ENCODE results near the gene MRPL11.
A peak's percentile ranks its signal among the peaks of the same experiment; 100 is the strongest.

MRPL11 gene

DNA sequence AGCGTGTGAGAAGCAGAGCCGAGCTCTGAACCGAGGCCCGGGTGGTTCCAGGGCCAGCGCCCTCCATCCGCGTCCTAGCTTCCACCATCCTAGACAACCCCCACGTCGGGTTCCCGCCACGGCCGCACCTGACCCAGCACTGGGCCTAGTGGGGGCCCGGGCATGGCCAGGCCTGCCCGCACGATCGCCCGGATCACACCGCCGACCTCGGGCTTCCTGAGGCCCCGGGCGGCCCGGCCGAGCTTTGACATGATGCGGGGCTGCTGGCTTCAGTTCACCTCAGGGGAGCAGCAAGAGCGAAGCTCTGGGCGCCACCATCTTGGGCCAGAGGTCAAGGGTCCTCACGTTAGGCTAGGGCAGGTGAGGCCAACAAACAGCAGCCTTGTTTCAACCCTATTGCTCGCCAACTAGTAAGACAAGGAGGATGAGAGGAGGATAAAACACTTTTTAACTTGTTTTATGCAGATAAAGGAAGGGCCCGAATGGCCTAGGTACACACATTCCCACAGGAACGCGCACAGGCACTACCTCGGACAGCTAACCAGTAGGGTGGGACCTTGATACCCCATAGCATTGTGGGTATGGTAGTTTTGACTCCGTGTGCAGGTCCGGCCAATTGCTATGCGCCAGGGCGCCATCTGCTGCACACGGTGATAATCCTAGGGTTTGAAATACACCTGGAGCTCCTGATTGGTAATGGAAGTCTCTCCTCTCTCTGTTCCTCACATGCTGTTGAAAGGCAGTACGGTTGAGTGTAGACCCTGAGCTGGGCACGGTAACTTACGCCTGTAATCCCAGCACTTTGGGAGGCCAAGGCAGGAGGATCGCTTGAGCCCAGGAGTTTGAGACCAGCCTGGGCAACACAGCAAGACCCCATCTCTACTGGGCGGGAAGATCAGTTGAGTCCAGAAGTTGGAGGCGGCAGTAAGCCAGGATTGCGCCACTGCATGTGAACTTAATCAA is at the start of gene MRPL11:
Gene MRPL11, minus strand, starts transcription at position 345 of the 963 bp plus-strand sequence. Its CDS starts 94 bp downstream, at position 251.
- DNase-seq = peak; percentile 87

GRCh38 chr11:66484806-66485380 is 46.2 kb upstream of the MRPL11 start:
- DNase-seq = no peak

GRCh38 chr11:66480117-66480938 is 41.7 kb upstream of the MRPL11 start, which contains the start of gene DPP3:
Gene DPP3 (plus strand): TSS chr11:66480434. CDS start chr11:66482201, 1,767 bp downstream.
- DNase-seq = peak; percentile 97

DNA sequence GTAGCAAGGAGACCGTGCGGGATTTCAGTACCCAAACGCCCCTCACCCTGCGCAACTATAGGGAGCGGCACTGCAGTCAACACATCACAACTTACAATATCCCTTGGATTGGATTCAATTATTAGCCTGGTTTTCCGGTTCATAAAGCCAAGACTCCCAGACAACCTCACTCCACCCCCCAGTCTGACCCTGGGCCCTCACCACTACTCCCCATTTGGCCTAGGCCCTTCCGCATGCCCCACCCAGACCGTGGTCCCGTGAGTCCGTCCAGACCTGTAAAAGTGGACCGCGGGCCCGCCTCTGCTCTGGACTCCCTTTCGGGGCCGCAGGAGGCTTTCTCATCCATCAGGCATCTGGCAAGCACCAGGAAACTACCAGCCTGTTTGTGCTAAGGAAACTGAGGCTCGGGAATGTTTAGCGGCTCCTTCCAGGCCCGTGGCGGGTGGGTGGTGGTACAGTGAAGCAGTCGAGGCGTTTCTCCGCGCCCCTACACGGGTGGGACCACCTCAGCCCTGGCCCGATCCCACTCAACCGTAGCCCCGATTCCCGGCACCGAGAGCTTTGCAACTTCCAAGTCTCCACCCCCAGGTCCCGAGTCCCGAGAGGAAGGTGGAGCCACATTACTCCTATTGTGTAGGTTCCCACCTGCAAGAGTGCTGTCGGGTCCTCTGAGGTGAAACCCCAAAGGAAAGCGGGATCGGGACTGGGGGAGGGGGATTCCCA is 40.9 kb upstream of the MRPL11 start:
- no peak for DNase-seq

DNA sequence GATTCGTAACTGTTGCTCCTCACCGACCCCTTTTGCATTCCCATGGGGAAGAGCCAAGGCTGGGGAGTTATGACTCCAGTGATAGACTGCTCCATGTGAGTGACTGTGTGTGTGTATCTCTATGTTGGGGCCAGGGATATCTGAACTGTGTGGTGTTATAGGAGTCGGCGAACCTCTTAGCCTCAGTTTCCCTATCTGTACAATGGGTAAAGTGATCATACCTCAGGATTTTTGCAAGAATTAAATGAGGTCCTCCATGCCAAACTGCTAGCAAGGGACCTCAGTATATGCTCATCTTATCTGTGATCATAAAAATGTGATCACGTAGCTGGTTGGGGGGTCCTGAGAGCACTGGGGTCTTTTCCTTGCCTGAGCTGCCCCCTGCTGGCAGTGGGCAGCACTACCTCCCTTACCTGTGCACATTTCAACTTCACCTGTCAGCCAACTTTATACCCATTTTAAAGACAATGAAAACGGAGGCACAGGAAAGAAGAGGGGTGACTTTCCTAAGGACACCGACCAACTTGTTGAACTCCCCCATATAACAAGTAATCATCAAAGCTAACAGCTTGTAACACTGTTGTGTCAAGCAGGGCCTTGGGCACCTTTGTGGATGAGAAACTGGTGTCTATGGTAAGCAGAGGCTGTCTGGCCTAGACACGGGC is 40.2 kb upstream of the MRPL11 start:
- peak; percentile 24 for DNase-seq

DNA sequence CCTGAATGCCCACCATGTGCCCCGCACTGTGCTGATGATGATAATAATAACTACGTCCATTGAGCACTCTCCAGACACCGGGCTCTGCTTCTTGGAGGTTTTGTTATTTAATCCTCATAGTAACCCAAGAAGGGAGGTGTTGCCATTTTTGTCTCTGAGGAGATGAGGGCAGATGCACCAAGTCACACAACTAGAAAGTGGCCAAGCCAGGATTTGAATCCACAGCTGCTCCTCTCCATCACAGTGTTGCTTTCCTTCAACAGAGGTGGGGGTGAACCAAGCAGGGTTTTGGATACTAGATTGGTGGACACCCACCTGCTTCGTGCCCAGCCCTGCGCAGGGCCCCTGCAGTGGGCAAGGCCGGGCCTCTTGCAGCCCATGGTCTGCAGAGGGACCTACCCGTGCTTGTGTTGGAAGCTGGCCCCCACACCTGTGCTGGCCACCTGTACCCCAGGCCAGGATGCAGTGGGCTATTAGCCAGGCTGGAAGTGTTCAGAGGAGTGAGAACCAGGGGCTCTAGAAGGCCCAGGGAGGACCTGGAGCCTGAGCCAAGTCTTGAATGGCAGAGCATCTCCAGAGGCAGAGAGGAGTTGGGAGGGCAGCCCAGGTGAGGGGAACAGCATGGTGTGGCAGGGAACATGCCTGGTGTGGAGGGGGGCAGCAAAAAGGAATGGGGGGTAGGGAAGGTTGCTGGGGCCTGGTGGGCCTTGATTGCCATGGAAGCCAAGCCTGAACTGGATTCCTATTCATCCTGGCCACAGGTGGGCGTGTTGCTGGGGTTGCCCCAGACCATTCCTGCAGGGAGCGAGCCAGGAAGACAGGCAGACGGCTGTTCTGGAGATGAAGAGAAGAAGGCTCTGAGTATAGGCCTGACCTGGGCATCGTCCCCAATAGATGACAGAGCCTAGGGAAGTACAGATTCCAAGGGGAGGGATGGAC is 38.9 kb upstream of the MRPL11 start:
- no peak for DNase-seq

DNA sequence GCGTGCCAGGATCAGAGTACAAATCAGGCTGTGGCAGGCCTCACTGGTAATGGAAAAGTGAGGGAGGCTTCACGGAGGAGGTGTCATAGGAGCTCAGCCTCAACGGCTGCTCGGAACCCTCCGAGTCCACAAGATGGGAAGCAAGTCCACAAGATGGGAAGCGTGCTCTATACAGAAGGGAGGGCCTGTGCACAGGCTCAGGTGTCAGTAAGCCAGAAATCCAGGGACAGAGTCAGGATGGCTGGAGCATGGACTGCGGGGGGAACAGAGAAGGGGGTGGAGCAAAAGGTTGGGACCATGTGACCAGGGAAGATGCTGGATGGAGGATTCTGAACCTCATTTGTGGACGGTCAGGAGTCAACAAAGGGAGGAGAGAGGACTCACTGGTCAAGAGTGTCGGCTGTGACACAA is 38.2 kb upstream of the MRPL11 start:
- DNase-seq = no peak

DNA sequence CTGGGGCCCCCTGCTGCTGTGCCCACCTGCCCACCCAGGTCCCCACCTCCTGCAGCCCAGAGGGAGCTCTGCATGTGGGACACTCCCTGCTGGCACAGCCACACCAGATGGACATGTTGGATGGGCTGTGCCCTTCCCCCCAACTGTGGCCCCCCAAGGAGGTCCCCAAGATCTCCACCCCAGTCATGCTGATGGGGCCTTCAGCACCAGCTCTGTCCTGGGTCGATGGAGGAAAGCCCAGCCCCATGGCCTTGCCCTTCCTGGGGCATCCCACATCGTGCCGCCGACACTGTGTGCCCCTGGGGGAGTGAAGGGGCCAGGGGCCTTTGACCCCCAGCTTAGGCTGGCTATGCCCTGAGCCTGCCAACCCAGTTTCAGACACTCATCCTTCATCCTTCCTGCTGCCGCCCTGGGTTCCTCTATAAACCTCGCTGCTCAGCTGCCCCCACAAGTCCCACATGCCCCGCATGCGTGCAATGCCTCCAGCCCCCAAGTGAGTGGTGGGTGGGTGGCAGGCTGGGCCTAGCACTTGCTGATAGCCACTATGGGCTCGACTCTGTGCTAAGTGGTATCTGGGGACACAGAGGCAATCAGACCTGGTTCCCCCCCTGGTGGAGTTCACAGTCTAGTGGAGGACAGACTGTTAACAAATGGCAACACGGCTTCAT is 37.7 kb upstream of the MRPL11 start:
- DNase-seq = no peak

DNA sequence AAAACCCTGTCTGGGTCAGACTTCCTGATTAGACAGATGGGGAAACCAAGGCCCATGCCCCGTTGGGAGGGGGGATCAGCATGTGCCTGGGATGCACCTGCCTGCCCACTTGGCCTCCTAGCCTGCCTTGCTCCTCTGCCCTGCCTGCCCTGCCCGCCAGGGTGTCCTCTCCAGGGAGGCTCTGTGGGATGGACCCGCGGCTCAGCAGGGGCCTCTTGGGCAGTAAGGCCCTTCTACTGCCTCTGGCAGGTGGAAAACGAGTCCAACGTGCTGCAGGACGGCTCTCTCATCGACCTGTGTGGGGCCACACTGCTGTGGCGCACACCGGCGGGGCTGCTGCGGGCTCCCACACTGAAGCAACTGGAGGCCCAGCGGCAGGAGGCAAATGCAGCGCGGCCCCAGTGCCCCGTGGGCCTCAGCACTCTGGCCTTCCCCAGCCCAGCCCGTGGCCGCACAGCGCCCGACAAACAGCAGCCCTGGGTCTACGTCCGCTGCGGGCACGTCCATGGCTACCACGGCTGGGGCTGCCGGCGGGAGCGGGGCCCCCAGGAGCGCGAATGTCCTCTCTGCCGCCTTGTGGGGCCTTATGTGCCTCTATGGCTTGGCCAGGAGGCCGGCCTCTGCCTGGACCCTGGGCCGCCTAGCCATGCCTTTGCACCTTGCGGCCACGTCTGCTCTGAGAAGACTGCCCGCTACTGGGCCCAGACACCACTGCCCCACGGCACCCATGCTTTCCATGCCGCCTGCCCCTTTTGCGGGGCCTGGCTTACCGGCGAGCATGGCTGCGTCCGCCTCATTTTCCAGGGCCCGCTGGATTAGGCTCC is 36.9 kb upstream of the MRPL11 start:
- no peak for DNase-seq

DNA sequence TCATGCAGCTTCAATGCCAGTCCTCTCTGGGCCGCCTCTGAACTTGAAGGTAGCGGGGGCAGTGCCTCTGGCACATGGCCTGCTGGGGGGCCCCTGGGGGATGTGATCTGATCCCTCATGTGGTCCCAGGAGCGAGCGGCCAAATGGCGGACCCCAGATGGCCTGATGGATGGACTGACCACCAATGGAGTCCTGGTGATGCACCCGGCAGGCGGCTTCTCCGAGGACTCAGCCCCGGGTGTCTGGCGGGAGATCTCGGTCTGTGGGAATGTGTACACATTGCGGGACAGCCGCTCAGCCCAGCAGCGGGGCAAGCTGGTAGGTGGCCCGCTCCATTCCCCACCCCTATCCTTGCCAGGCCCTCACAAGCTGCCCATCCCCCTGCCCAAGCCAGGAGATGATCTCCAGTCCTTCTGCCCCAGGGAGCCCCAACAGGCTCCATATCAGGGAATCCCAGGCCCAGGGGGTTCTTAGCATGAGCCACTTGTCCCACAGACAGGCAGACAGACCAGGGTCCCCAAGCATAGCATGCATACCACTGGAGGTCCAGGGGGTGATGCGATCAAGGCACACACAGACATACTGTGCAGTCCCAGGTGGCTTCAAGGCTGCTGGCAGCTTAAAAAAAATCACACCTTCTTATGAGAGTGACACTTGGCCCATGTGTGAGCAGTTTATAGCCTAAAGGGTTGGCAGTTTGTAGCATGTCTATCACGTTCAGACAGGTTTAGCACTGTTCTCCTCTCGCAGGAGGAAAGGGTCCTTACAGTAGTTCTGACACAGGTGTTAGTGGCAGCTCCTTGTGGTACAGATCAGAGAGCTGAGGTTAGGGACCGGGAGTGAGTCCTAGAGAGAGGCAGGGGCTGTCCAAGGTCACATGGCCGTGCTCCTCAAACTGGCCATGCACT is 35.2 kb upstream of the MRPL11 start:
- DNase-seq = no peak

DNA sequence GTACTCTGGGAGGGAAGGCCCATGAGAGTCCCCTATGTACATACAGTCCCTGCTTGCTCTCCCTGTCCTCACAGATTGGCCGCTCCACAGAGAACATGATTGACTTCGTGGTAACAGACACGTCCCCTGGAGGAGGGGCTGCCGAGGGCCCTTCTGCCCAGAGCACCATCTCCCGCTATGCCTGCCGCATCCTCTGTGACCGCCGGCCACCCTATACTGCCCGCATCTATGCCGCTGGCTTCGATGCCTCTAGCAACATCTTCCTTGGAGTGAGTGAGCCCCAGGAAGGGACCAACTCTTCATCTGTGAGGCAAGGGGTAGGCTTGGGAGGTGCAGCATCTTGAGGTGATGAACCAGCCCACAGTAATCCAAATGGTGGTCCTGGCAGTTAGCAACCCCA is 34.5 kb upstream of the MRPL11 start:
- DNase-seq = no peak

DNA sequence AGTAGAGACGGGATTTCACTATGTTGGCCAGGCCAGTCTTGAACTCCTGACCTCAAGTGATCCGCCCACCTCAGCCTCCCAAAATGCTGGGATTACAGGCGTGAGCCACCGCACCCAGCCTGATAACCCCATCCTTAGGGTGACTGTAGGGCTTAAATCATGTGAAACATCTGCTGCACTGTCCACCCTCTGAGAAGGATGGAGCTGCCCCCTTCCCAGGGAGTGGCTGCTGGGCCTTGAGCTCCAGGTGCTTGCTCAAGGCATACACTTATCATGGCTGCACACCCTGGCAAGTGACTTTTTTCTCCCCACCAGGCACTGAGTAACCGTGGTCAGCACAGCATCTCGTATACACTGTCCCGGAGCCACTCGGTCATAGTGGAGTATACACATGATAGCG is 33.4 kb upstream of the MRPL11 start:
- DNase-seq = no peak

DNA sequence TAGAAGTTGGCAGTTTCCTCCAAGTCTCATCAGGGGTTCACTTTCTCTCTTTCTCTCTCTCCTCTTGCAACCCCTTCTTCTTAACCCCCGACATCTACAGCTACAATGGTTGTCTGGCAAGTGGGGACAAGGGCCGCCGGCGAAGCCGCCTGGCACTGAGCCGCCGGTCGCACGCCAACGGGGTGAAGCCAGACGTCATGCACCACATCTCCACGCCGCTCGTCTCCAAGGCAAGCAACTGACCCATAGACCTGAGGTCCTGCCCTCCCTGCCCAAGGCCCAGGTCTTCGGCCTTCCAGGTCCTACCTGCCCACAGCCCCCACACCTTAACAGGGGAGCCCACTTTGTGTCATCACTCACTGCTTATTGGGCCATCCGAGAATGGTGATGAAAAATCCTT is 32.5 kb upstream of the MRPL11 start:
- no peak for DNase-seq

DNA sequence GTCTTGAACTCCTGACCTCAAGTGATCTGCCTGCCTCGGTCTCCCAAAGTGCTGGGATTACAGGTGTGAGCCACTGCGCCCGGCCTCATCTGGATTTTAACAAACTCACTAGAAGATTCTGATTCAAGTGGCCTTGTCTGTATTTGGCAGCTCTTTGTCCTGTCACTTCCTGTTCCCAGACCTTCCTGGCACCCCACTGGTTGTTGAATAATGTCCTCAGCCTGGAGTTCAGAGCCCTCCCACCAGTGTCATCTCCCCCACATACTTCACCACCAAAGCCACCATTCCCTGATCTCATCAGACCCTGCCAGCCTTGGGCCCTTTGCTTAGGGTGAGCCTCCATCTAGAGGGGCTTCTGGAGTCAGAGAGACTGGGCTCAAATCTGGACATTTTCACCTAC is 31.4 kb upstream of the MRPL11 start:
- DNase-seq = no peak

DNA sequence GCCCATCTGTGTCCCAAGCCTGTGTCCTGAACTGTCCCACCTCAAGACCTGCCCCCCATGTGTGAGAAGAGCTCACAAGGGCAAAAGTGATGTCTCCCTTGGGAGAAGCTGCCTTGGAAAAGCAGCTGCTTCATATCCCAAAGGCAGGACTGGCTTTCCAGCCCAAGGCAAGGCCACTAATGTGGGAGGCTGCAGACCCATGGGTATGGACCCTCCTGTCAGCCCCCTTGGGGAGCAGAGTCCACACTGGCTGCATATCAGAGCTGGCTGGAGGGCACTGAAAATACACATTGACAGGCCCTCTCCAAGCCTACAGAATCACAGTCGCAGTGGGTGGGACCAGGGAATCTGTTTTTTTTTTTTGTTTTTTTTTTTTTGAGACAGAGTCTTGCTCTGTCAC is 30.8 kb upstream of the MRPL11 start:
- DNase-seq = no peak

DNA sequence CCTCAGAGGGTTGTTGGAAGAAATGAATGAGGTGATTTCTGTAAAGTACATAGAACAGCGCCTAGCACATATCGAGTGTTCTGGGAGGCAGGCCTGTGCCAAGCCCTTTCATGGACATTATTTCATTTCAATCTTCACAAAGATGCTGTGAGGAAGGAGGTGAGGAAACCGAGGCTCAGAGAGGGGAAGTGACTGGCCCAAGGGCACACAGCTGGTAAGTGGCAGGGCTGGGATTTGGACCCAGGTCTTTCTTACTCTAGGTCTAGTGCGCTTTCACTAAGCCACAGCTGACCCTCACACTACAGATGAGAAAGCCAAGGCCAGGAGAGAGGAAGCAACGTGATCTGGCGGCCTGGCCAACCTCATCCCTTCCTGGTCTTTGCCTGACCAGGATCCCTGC is 30.0 kb upstream of the MRPL11 start:
- no peak for DNase-seq

GRCh38 chr11:66467756-66468155 is 29.1 kb upstream of the MRPL11 start:
- no peak for DNase-seq

DNA sequence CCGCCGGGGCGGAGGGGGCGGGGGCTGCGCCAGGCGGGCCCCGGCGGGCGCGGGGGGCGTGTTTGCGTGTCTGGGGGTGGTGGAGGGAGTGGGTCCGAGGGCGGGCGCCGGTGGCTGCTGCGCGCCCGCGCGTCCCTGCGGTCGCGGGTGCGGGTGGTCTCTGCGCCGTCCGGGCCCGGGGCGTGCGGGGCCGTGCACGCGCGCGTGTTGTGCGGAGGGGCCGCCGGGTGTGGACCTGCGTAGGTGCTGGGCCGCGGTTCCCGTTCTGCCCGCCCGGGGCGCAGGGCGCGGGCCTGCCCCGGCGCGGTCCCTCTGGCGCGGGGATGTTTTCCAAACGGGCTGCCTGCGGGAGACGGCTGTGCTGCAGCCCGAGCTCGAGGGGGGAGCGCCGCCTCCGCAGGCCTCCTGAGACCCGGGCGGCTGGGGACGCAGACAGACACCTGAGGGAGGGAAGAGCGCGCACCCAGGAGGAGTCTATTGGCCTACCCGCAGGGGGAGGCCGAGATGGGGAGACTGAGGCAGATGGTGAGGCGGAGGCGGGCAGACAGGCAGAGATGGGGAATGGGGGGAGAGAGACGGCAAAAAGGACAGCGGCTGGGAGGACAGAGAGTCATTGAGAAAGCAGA is 28.5 kb upstream of the MRPL11 start:
- DNase-seq = peak; percentile 20
